Keratinocyte (primary cell): ENCODE results near the gene CD247. TPM values are rescaled to one million over a fixed set of nuclear protein-coding genes. Genes with fewer than 3 reads are reported as not detected.

Source experiments
- DNase-seq: peaks from one replicate; pipeline ENCODE4 v3.0.0-alpha.2; 2011; ENCODE audit warnings: low read depth, missing footprints, low spot score
- FAIRE-seq: peaks from 2 replicates; lab custom pipeline; 2011; peaks lifted over from hg19 to GRCh38; lab: Jason Lieb, UNC
- H2AFZ ChIP-seq: 2 replicates; pipeline ENCODE4 v1.6.0; 2012; ENCODE audit warnings: low read length, control low read depth, inconsistent platforms; ENCODE audit not compliant: control insufficient read depth
- H3K27ac ChIP-seq: 2 replicates; pipeline ENCODE4 v1.5.1; 2011; ENCODE audit warnings: low read length; ENCODE audit not compliant: control insufficient read depth, insufficient read depth
- H3K27me3 ChIP-seq: 3 replicates; pipeline ENCODE4 v1.6.0; 2011; ENCODE audit warnings: low read length; ENCODE audit not compliant: control insufficient read depth, insufficient read depth; ENCODE audit errors: extremely low read depth
- H3K36me3 ChIP-seq, 2 experiments: 2 replicates in 1 of 2; 3 replicates in 1 of 2; pipeline ENCODE4 v1.5.1; 2011; ENCODE audit warnings: low read length in 2 of 2, mild to moderate bottlenecking in 1 of 2; ENCODE audit not compliant: control insufficient read depth in 2 of 2, insufficient read depth in 2 of 2; ENCODE audit errors: extremely low read depth in 1 of 2
- H3K4me1 ChIP-seq: 3 replicates; pipeline ENCODE4 v1.5.1; 2011; ENCODE audit warnings: low read length; ENCODE audit not compliant: control insufficient read depth, insufficient read depth; ENCODE audit errors: extremely low read depth
- H3K4me2 ChIP-seq: 3 replicates; pipeline ENCODE4 v1.6.0; 2011; ENCODE audit warnings: low read depth, low read length; ENCODE audit not compliant: control insufficient read depth, insufficient read depth; ENCODE audit errors: extremely low read depth
- H3K4me3 ChIP-seq, 3 experiments: fragments of 200-600 bp in 1 of 3; sonication (generic) in 1 of 3; 2 replicates in 2 of 3; 3 replicates in 1 of 3; pipeline ENCODE4 v1.5.1; 2011 to 2016; ENCODE audit warnings: low read length in 3 of 3, mild to moderate bottlenecking in 3 of 3, control low read depth in 2 of 3, inconsistent platforms in 1 of 3, low read depth in 1 of 3, mixed read lengths in 1 of 3, mixed run types in 1 of 3, moderate library complexity in 1 of 3; ENCODE audit not compliant: control insufficient read depth in 2 of 3, insufficient read depth in 2 of 3; ENCODE audit errors: extremely low read depth in 1 of 3
- H3K79me2 ChIP-seq: 2 replicates; pipeline ENCODE4 v1.6.0; 2012; ENCODE audit warnings: low read length; ENCODE audit not compliant: control insufficient read depth, insufficient read depth
- H3K9ac ChIP-seq: 3 replicates; pipeline ENCODE4 v1.6.0; 2011; ENCODE audit warnings: low read length; ENCODE audit not compliant: control insufficient read depth, insufficient read depth; ENCODE audit errors: extremely low read depth
- H3K9me1 ChIP-seq: 3 replicates; pipeline ENCODE4 v1.6.0; 2011; ENCODE audit warnings: low read length; ENCODE audit not compliant: control insufficient read depth, insufficient read depth; ENCODE audit errors: extremely low read depth
- H3K9me3 ChIP-seq: 2 replicates; pipeline ENCODE4 v1.5.1; 2012; ENCODE audit warnings: low read depth, low read length; ENCODE audit not compliant: control insufficient read depth
- H4K20me1 ChIP-seq: 3 replicates; pipeline ENCODE4 v1.6.0; 2011; ENCODE audit warnings: low read length; ENCODE audit not compliant: control insufficient read depth, insufficient read depth; ENCODE audit errors: extremely low read depth
- CTCF ChIP-seq, 3 experiments: IDR thresholded peaks in 1 of 3; conservative IDR thresholded peaks in 1 of 3; optimal IDR thresholded peaks in 1 of 3; 2 replicates in 2 of 3; 3 replicates in 1 of 3; pipeline versions ENCODE3 to v1.5.1; 2011; ENCODE audit warnings: low read length in 3 of 3, mild to moderate bottlenecking in 3 of 3, moderate library complexity in 2 of 3, control low read depth in 1 of 3, inconsistent platforms in 1 of 3; ENCODE audit not compliant: insufficient read depth in 2 of 3; ENCODE audit errors: extremely low read depth in 1 of 3
- EZH2 ChIP-seq: IDR thresholded peaks from one replicate; pipeline ENCODE4 v1.6.1; 2012; ENCODE audit warnings: inconsistent platforms, mild to moderate bottlenecking, low read length, moderate library complexity
- dilution Hi-C: fragments of 300-500 bp; cut with MboI; formaldehyde crosslinking; loops from one replicate; pipeline ENCODE4 v1.7.0; 2020; ENCODE audit warnings: low sequenced_read_pairs; ENCODE audit not compliant: extremely low pct_ligation_motif_present
- polyA plus RNA-seq, 5 experiments: library from polyadenylated mRNA; depleted of rRNA in 3 of 5; stranded (reverse) in 3 of 5; stranded (forward) in 1 of 5; unstranded in 1 of 5; fragments of >200 nt; gene quantifications; 1 replicate in 1 of 5; 2 replicates in 3 of 5; 3 replicates in 1 of 5; pipeline versions ENCODE4 v1.2.1 to v1.2.3, GENCODE V29; 2011 to 2012; ENCODE audit warnings: missing spikeins in 2 of 5, low read depth in 1 of 5, low replicate concordance in 1 of 5

CD247 gene
- polyA plus RNA-seq, 1 donor (not counting 4 experiments of a cell fraction or from before 2014, with no cell fraction given), result not detected

GRCh38 chr1:167502719-167503462 lies 15.4 kb downstream of the CD247 start:
- Histone ChIP-seq H3K4me2 (no peak overlapping the region), H3K4me3 (no peak overlapping the region), H3K4me1 (no peaks in the 10 kb centered on the region), H3K27ac (no peak overlapping the region), H3K79me2 (no peaks in the 10 kb centered on the region), H3K9me3 (no peaks in the 10 kb centered on the region), H3K36me3 (no peaks in the 10 kb centered on the region), H3K9me1 (no peaks in the 10 kb centered on the region), H2AFZ (no peak overlapping the region), H4K20me1 (no peaks in the 10 kb centered on the region), H3K9ac (no peak overlapping the region), H3K27me3 (peaks cover 13% of the 10 kb centered on the region)
- FAIRE-seq (no peak), DNase-seq (no peak)
- TF ChIP-seq EZH2 (no peak), CTCF (optimal IDR thresholded peaks at IDR 0.05 in 1 of 3, IDR thresholded peaks at IDR 0.05 in 1 of 3, conservative IDR thresholded peaks at IDR 0.05 in 1 of 3; ENCODE audit: extremely low read depth in 1 of 3, insufficient read depth in 2 of 3, low read length in 3 of 3) (no peak)
- dilution Hi-C loops, result loop anchor here (25.0 kb wide), 1 partner anchor 441 kb away; no protein-coding TSS in a partner anchor

GRCh38 chr1:167502192-167502551 lies 16.2 kb downstream of the CD247 start:
- H3K4me1 ChIP-seq, result no peaks in the 10 kb centered on the region
- no peak overlapping the region for H2AFZ ChIP-seq
- no peaks in the 10 kb centered on the region for H3K79me2 ChIP-seq
- no peak overlapping the region for H3K4me2 ChIP-seq
- no peak overlapping the region for H3K4me3 ChIP-seq
- H3K9ac ChIP-seq, result no peak overlapping the region
- DNase-seq (no peak), FAIRE-seq (no peak)
- dilution Hi-C loops, result loop anchor here (25.0 kb wide), 1 partner anchor 440 kb away; no protein-coding TSS in a partner anchor
- no peaks in the 10 kb centered on the region for H3K36me3 ChIP-seq
- no peak for TF ChIP-seq EZH2
- TF ChIP-seq CTCF (optimal IDR thresholded peaks at IDR 0.05 in 1 of 3, IDR thresholded peaks at IDR 0.05 in 1 of 3, conservative IDR thresholded peaks at IDR 0.05 in 1 of 3; ENCODE audit: extremely low read depth in 1 of 3, insufficient read depth in 2 of 3, low read length in 3 of 3), result no peak
- H3K9me1 ChIP-seq, result no peaks in the 10 kb centered on the region
- H3K27me3 ChIP-seq, result peaks cover 16% of the 10 kb centered on the region
- no peaks in the 10 kb centered on the region for H3K9me3 ChIP-seq
- no peaks in the 10 kb centered on the region for H4K20me1 ChIP-seq
- H3K27ac ChIP-seq, result no peak overlapping the region
